Heart right ventricle (tissue), 16 donors: ENCODE measurements around the gene TNPO2. TPM values are rescaled to one million over a fixed set of nuclear protein-coding genes. Genes with fewer than 3 reads are reported as not detected.
"Not testable (repeated sequence)": the region's sequence is repeated elsewhere in the genome, so short reads cannot be mapped to it uniquely, and the experiment has no call there.

Experiments used
- ATAC-seq, 8 donors: fragments of 200-7000 bp; cut with Tn5 transposase; one replicate each; pipeline ENCODE4 v1.9.1; 2020; ENCODE audit warnings: mild to moderate bottlenecking in 8 of 8, moderate library complexity in 8 of 8, moderate number of reproducible peaks in 1 of 8
- DNase-seq, 2 donors: peaks; one replicate each; pipeline ENCODE4 v3.0.0-alpha.2; 2020
- H3K27ac ChIP-seq, 10 donors: fragments of 200-600 bp; sonication (generic) in 2 of 10; one replicate each; pipeline versions ENCODE4 v1.5.0 to v1.8.0; 2020 to 2022; ENCODE audit warnings: mild to moderate bottlenecking in 3 of 10
- H3K27me3 ChIP-seq, 7 donors: fragments of 200-600 bp; one replicate each; pipeline ENCODE4 v1.8.0; 2021 to 2022; ENCODE audit warnings: mild to moderate bottlenecking in 2 of 7
- H3K36me3 ChIP-seq, 9 donors: fragments of 200-600 bp; sonication (generic) in 1 of 9; one replicate each; pipeline versions ENCODE4 v1.5.0 to v1.8.0; 2020 to 2022; ENCODE audit warnings: mild to moderate bottlenecking in 2 of 9
- H3K4me1 ChIP-seq, 9 donors: fragments of 200-600 bp; sonication (generic) in 1 of 9; one replicate each; pipeline versions ENCODE4 v1.5.0 to v1.8.0; 2020 to 2022; ENCODE audit warnings: mild to moderate bottlenecking in 4 of 9
- H3K4me3 ChIP-seq, 10 donors: fragments of 200-600 bp; sonication (generic) in 2 of 10; one replicate each; pipeline versions ENCODE4 v1.5.0 to v1.8.0; 2020 to 2022; ENCODE audit warnings: mild to moderate bottlenecking in 7 of 10, moderate library complexity in 2 of 10
- H3K9me3 ChIP-seq, 11 donors: fragments of 200-600 bp in 10 of 11; sonication (generic) in 2 of 11; one replicate each; pipeline versions ENCODE4 v1.5.0 to v1.8.0; 2013 to 2022; ENCODE audit warnings: mild to moderate bottlenecking in 2 of 11, control low read depth in 1 of 11, moderate library complexity in 1 of 11
- CTCF ChIP-seq, 9 donors: fragments of 200-600 bp; sonication (generic) in 2 of 9; IDR thresholded peaks; one replicate each; pipeline versions ENCODE4 v1.5.0 to v1.8.0; 2021 to 2022; ENCODE audit warnings: antibody characterized with exemption in 9 of 9, mild to moderate bottlenecking in 5 of 9, moderate library complexity in 1 of 9
- WGBS, 2 donors: extraction: QIAGEN DNeasy Blood & Tissue Kit; methylation state at CpG; one replicate each; pipeline ENCODE4 v1.1.7; 2013; ENCODE audit warnings: inconsistent platforms in 1 of 2; 5-methylcytosine and 5-hydroxymethylcytosine counted together
- intact Hi-C, 10 donors: fragments of 100-400 bp; cut with DNase I; formaldehyde crosslinking; loops; one replicate each; pipeline versions ENCODE4 v1.11.1 to v1.14.2; 2022
- polyA plus RNA-seq, 2 donors: library from polyadenylated mRNA; stranded (reverse); fragments of 200-250 nt; gene quantifications; one replicate each; pipeline ENCODE4 v1.2.3, GENCODE V29; 2013
- total RNA-seq, 10 donors: library from RNA; stranded (reverse); fragmentation: NEBNext Ultra II Directional in 3 of 10; extraction: Animal tissue kit (Norgen Biotek cat#: 25700) in 3 of 10; gene quantifications; one replicate each; pipeline versions ENCODE4 v1.2.1 to v1.2.4, GENCODE V29; 2021 to 2023
- donor health status: Arrhythmogenic right ventricular cardiomyopathy.
- donor health status: ischemic (EF 13 %, LVEDD 7.1; RV severe dilation, severe dysfunction).
- donor health status: healthy with polysubstance abuse.
- donor health status: DM: no; HTN: yes; CAD: no.
- donor health status: DM: no; HTN: no; CAD: no.
- donor health status: ischemic (EF 25% LVEDD 6.9; RV normal size, moderate dysfunction).
- donor health status: ischemic (EF 25% LVEDD 5.7; RV mildly dilated, moderate dysfunction).
- donor health status: healthy.
- donor health status: DM: yes; HTN: yes; CAD: no.
- donor health status: Ischemic cardiomyopathy.
- donor health status: ischemic (EF 35%, LVEDD 5.7; RV mildly dilated, moderate dysfunction).
- donor health status: nonischemic (EF 11% LVEDD 7.7; RV severe dilation, severe dysfunction).
- donor health status: DM: yes; HTN: yes; CAD: no.
- donor health status: PGD.
- donor health status: ischemic (EF 29% LVEDD 5.4; RV normal size, mild dysfunction).
- donor health status: nonischemic (EF 23%, LVEDD 6.1; RV moderate dilation, normal function).

TNPO2 gene
- total and polyA plus RNA-seq, 12 donors: 17.3 to 51.1 (median 40.7) TPM

GRCh38 chr19:12712077-12712476 lies 11.7 kb downstream of the TNPO2 start:
- H3K27ac ChIP-seq, H3K9me3 ChIP-seq, ATAC-seq, intact Hi-C loops, H3K4me1 ChIP-seq, H3K27me3 ChIP-seq, H3K4me3 ChIP-seq: not testable (repeated sequence)
- 46 to 54% methylated on average over 11 of the region's 14 CpGs for WGBS, 2 donors
- DNase-seq: peak in 1 of 2 donors; percentile 48
- TF ChIP-seq CTCF (IDR thresholded peaks at IDR 0.05): peak in 6 of 9 donors; percentile 26 to 45 (median 38)
- peaks cover 4 to 100% (median 75%) of the 10 kb centered on the region in 9 donors for H3K36me3 ChIP-seq

GRCh38 chr19:12711187-12711586 lies 12.5 kb downstream of the TNPO2 start:
- H3K36me3 ChIP-seq: peaks cover 4 to 100% (median 76%) of the 10 kb centered on the region in 9 donors
- no peak overlapping the region for H3K4me3 ChIP-seq
- no peak overlapping the region for H3K27ac ChIP-seq
- H3K4me1 ChIP-seq: no peaks in the 10 kb centered on the region
- intact Hi-C loops: no loop called here
- DNase-seq: no peak
- WGBS, 2 donors: 92% methylated on average over 17 of the region's 17 CpGs
- peak in 2 of 8 donors; percentile 17 to 31 for ATAC-seq
- H3K27me3 ChIP-seq: no peaks in the 10 kb centered on the region
- no peaks in the 10 kb centered on the region for H3K9me3 ChIP-seq
- TF ChIP-seq CTCF (IDR thresholded peaks at IDR 0.05): no peak

GRCh38 chr19:12708641-12709040 lies 15.1 kb downstream of the TNPO2 start:
- WGBS, 2 donors: 96% methylated on average over 8 of the region's 8 CpGs
- DNase-seq (no peak), ATAC-seq (no peak)
- no peaks in the 10 kb centered on the region for H3K4me1 ChIP-seq
- H3K36me3 ChIP-seq: peaks cover 0 to 100% (median 79%) of the 10 kb centered on the region in 9 donors
- intact Hi-C loops: loop anchor here in 1 of 10 donors (10.0 kb wide), 1 partner anchor 96 kb away; the partner anchor contains the start of genes PRDX2, RNASEH2A and THSD8
- H3K9me3 ChIP-seq: no peaks in the 10 kb centered on the region
- H3K4me3 ChIP-seq: no peak overlapping the region
- no peak for TF ChIP-seq CTCF (IDR thresholded peaks at IDR 0.05)
- H3K27ac ChIP-seq: no peak overlapping the region
- no peaks in the 10 kb centered on the region for H3K27me3 ChIP-seq

GRCh38 chr19:12706332-12706718 lies 17.4 kb downstream of the TNPO2 start:
- DNase-seq: no peak
- WGBS, 2 donors: 87 to 93% methylated on average over 13 of the region's 13 CpGs
- no peak for TF ChIP-seq CTCF (IDR thresholded peaks at IDR 0.05)
- H3K27ac ChIP-seq: no peak overlapping the region
- H3K27me3 ChIP-seq: no peaks in the 10 kb centered on the region
- H3K9me3 ChIP-seq: no peaks in the 10 kb centered on the region
- H3K36me3 ChIP-seq: peaks cover 7 to 100% (median 84%) of the 10 kb centered on the region in 9 donors
- no peak for ATAC-seq
- intact Hi-C loops: loop anchor here in 1 of 10 donors (10.0 kb wide), 1 partner anchor 98 kb away; the partner anchor contains the start of genes PRDX2, RNASEH2A and THSD8
- no peak overlapping the region for H3K4me3 ChIP-seq
- H3K4me1 ChIP-seq: no peaks in the 10 kb centered on the region
